CD4-positive, alpha-beta T cell treated with Interleukin-15 for 4 hours (primary cell): ENCODE data around the gene FAM168A.

ENCODE experiments used
- DNase-seq: peaks from one replicate; pipeline ENCODE4 v3.0.0-alpha.2; 2020; ENCODE audit warnings: low spot score

FAM168A gene

DNA sequence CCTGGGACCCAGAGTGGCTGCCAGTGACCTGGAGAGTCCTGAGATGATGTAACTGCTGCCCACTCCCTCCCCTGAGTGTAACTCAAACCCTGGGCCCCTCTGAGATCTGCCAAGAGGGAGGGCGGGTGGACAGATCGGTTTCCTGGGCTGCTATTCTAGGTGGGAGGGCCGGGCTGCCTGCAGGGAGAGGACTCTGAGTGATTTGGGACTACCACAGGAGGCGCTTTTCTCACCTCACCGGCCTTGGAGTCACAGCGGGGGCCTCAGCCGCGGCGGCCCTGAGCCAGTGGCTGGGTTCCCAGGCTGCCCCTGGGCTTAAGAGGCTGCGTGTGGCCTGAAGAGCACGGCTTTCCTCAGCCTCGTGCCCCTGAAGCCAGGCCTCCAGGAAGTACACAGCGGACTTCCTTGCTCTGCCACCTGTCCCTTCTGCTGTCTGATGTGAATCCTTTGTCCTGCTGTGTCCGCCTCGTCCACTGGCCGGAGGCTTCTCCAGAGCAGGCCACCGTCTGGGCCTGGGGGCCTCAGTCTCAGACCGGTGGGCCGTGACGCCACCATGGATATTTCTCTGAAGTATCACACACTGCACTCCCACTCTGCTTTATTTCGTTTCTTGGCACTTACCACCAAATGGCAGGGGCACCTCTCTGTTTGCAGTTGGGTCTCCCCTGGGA lies 210.2 kb downstream of the FAM168A start:
- no peak for DNase-seq

DNA sequence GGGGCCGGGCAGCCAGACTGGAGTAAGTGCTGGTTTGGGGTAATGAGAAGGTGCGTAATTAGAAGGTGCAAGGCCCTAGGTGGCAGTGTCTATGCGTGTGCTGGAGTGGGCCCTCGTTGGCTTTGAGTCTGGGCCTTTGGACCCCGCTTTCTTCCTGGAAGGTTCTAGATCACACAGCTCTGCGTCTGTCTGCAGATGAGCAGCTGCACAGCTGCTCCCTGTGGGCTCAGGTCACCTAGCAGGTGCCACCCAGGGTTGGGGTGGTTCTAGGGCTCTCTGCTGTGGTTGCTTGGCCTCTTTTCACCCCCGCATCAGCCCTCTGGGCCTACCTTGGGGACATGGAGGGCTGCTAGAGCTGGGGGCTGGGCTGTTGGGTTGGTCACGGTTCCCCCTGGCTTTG lies 211.4 kb downstream of the FAM168A start:
- DNase-seq: no peak

GRCh38 chr11:73386016-73386415 lies 211.9 kb downstream of the FAM168A start:
- DNase-seq: no peak

GRCh38 chr11:73384872-73385689 lies 212.8 kb downstream of the FAM168A start:
- peak; percentile 33 for DNase-seq

- DNase-seq: no peak
Measured at GRCh38 chr11:73384531-73384871, 213.4 kb downstream of the FAM168A start.

DNA sequence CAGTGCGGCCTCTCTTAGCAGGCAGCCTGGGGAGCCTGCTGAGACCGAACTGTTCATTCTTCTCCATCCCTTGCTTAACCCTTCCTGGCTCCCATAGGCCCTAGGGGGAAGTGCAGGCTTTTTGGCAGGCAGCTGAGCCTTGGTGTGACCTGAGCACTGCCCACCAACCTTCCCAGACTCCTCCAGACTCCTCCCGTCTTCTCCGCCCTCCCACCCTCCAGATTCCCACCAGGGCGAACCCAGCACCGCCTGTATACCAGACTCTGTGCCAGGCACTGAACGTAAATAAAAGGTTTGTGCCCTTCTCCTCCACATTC lies 213.8 kb downstream of the FAM168A start:
- no peak for DNase-seq

- no peak for DNase-seq
Measured at GRCh38 chr11:73383249-73384124, 214.4 kb downstream of the FAM168A start.

GRCh38 chr11:73382747-73383146 lies 215.2 kb downstream of the FAM168A start:
- DNase-seq: no peak

DNA sequence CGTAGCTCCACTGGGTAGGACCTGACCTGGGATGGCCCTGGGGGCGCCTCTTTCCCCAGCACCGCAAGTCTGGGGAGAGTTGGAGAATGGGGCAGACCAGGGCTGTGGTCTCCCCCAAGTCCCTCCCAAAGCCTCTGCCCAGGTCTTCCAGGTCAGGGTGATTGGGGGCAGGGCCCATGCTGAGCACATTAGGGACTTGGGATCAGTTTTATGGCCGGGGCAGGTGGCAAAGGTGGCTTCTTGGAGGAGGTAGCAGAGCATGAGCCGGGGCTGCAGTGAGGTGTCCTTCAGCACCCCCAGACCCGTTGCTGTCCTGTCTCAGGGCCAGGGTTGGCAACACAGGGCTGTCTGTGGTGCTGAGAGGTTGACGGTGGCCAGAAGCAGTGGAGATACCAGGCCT lies 215.7 kb downstream of the FAM168A start:
- DNase-seq: no peak

DNA sequence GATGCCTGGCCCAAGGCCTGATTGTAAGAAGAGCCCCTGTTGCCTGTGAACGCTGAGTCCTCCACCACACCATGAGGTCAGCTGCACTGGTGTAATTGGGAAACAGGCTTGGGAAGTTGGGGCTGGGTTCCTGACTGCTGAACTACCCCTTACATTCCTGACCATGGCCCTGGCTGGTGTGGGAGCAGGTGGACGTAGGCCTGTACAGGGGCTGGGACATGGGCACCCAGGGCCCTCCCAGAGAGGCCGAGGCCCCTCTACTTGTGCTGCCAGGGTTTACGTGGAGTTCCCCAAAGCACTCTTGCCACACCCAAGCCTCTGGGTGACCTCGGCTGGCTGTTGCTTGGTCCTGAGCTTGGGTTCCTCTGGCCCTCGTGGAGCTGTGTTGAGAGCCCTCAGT lies 216.3 kb downstream of the FAM168A start:
- no peak for DNase-seq

- no peak for DNase-seq
Measured at GRCh38 chr11:73380897-73381410, 217.0 kb downstream of the FAM168A start.

GRCh38 chr11:73380331-73380730 lies 217.6 kb downstream of the FAM168A start:
- DNase-seq: no peak

DNA sequence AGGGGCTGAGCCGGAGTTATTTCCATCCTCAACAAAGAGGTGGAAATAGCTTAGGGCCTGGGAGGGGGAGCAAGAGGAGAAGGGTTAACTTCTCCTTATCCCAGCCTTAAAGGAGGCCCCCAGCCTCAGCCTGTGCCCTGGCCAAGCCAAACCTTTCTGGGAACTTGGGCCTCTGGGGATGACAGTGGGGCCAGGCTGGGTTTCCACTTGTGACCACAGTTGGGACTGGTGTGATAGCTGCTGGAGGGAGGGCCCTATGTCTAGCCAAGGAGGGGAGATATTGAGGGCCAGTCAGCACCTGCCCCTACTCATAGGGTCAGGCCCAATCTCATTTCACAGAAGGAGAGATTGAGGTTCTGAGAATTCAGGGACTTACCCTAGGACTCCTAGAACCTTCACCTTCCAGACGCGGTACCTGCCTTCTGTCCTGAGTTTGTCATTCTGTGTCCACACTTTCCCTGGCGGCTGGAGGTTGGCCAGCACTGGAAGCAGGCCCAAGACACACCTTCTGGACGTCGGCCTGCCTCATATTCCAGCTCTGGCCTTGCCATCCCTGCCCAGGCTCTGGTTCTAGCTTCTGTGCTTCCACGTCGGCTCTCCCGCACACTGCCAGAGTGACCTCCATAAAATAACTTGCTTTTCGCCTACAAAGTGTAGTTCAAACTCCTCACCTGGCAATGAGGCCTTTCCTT lies 218.6 kb downstream of the FAM168A start:
- DNase-seq: no peak

DNA sequence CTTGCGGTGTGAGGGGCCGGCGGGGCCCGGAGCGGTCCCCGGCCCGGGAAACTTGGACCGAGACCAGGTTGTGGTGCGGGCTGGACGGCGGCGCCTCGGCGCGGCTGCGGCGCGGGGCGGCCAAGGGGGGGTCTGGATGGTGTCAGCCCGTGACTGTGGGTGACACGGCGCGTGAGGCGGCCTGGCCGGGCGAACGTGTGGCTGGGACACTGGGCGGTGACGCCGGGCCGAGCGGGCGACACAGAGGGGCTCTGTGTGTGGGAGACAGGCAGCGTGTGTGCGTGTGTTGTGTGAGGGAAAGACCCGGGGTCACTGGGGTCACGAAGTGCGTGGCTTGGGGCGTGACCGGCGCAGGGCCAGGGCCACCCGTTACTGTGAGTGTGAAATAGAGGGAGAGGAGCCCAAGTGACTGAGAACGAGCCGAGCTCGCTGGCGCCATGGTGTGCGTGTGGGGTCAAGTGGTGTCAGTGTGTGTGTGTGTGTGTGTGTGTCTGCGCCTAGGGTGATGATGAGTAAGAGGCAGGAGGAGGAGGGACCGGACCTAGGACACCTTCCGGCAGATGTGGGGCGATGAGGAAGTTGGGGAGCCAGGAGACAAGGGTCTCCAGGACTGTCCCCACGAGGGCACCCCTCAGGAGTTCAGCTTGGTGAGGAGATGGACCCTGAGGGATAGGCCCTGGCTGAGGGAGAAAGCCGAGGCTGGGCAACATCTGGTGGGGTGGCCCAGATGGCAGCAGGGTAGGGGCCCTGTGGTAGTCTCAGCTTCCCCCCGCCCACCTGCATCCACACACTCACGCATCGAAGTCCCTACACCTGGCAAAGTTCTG lies 220.9 kb downstream of the FAM168A start:
- DNase-seq: peak; percentile 67

DNA sequence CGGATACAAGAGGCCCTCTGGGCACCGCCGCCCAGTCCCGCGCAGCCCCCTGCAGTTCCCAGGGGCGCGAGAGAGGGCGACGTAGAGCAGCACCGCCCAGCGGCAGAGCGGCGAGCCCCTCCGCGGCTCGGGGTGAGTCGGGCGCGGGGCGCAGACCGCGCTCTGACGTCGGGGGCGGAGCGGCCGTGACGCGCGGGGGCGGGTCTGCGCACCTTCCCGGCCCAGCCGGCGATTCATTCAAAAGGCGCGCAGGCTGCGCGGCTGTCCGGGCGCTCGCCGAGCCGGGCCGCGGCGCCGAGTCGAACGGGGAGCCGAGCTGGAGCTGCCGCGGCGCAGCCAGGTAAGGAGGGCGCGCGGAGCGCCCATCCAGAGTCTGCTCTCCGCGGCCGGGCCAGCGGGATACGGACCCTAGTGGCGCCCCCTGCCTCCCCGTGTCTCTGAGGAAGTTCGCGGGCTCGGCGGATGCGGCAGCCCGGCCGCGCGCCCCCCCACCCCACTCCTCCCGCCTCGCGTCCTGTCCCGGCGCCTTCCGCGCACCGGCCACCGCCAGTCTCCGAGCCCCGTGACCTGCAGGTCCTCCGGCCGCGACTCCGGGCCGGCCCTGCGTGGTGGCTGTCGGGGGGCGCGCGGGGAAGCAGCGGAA lies 221.6 kb downstream of the FAM168A start, which contains the start of gene RELT:
Gene RELT, plus strand, starts transcription at position 240 of the 643 bp plus-strand sequence. CDS start 12,738 bp downstream, outside the sequence.
- DNase-seq: peak; percentile 94

DNA sequence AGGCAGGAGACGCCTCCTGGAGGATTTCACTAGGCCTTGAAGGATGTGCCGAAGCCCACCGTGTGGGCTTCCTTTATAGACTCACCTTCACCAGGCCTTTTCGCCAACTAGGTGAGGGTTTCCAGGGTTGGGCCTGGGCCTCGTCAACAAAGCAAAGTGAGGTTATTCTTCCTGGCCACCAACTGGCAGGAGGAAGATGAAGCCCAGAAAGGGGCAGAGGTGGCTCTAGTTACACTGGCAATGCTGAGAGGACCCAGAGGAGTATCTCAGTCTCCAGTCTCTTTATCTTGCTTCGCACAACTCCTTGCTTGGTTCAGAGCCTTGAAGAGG lies 222.1 kb downstream of the FAM168A start:
- DNase-seq: no peak

GRCh38 chr11:73374151-73374550 lies 223.8 kb downstream of the FAM168A start:
- DNase-seq: no peak

DNA sequence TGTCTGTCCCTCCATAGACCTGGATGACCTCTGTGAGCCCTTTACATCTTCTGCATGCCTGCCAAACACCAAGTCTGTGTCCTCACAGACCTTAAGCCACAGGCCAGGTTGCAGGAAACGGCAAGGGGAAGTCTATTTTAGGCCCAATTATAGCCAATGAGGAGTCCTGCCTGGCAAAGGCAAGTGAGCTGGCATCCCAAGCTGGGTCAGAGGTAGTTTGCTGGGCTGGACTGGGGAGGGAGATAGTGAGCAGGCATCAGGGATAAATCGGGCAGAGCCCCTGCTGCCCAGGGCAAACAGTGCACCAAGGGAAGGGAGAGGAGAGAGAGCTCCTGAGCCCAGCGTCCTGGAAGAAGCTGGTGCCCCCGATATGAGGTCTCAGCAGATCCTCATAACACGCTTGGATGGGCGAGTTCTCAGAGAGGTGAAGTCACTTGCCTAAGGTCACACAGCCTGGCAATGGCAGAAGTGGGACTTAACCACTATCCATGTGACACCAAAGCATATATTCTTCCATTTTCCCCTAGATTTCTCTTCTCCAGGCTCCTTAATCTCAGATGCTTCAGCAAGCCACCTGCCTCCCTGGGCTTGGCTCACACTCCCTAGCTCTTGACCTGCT lies 225.4 kb downstream of the FAM168A start:
- DNase-seq: no peak

DNA sequence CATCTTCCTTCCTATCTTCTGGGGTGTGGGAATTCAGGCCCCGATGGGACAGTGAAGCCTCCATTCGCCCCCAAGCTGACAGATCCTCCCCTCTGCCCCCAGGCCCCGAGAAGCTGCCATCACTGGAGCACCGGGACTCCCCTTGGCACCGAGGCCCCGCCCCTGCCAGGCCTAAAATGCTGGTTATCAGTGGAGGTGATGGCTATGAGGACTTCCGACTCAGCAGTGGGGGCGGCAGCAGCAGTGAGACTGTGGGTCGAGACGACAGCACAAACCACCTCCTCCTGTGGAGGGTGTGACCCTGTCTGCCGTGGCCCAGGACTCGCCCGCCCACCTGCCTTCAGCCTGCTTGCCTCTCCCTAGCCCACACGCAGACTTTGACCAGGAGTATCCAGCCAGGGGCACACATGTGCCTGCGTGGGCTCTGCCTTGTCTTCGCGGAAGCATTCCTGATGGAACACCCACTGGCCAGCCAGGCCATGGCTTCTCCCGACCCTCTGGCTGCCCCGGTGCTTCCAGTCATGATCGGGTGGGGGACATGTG lies 230.4 kb downstream of the FAM168A start:
- DNase-seq: no peak

DNA sequence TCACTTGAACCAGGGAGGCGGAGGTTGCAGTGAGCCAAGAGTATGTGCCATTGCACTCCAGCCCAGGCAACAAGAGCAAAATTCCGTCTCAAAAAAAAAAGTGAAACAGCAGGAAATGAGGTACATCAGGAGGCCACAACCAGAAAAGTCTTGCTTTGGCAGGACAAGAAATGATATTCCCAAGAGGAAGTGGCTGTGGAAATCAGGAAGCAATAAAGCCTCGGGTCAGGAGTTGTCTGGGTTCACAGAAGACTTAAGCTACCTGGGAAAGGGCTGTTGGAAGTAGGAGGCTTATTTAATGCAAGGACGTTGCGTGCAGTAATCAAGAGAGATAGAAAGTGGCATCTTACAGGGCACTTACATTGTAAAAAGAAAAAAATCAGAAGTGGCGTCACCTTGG lies 231.0 kb downstream of the FAM168A start:
- no peak for DNase-seq
